ENCODE measurements around the gene GRAMD1C.

GRAMD1C gene

GRCh38 chr3:113979916-113980315, 141.3 kb downstream of the GRAMD1C start:
- Histone ChIP-seq H3K4me1 (ENCODE audit: control insufficient read depth, insufficient read depth, low read length) (no peaks in the 10 kb centered on the region), H3K36me3 (ENCODE audit: control insufficient read depth, insufficient read depth, low read length) (no peaks in the 10 kb centered on the region), H3K27me3 (ENCODE audit: control insufficient read depth, insufficient read depth, low read length, poor library complexity, severe bottlenecking) (no peaks in the 10 kb centered on the region), H3K4me3 (ENCODE audit: insufficient read depth, low read depth, low read length) (no peak overlapping the region), H3K9me3 (ENCODE audit: control insufficient read depth, low read length) (no peaks in the 10 kb centered on the region), H3K27ac (ENCODE audit: insufficient read depth, low read depth, low read length, poor library complexity, severe bottlenecking) (no peak overlapping the region)
- WGBS, 2 experiments, result 92 to 93% methylated on average over 1 of the region's 1 CpG

GRCh38 chr3:113981803-113982202, 143.2 kb downstream of the GRAMD1C start:
- H3K27ac ChIP-seq (ENCODE audit: insufficient read depth, low read depth, low read length, poor library complexity, severe bottlenecking), result no peak overlapping the region
- H3K9me3 ChIP-seq (ENCODE audit: control insufficient read depth, low read length), result no peaks in the 10 kb centered on the region
- no peaks in the 10 kb centered on the region for H3K27me3 ChIP-seq (ENCODE audit: control insufficient read depth, insufficient read depth, low read length, poor library complexity, severe bottlenecking)
- H3K36me3 ChIP-seq (ENCODE audit: control insufficient read depth, insufficient read depth, low read length), result no peaks in the 10 kb centered on the region
- H3K4me3 ChIP-seq (ENCODE audit: insufficient read depth, low read depth, low read length), result no peak overlapping the region
- H3K4me1 ChIP-seq (ENCODE audit: control insufficient read depth, insufficient read depth, low read length), result no peaks in the 10 kb centered on the region

GRCh38 chr3:113983544-113983943, 145.0 kb downstream of the GRAMD1C start:
- Histone ChIP-seq H3K4me3 (ENCODE audit: insufficient read depth, low read depth, low read length) (no peak overlapping the region), H3K27me3 (ENCODE audit: control insufficient read depth, insufficient read depth, low read length, poor library complexity, severe bottlenecking) (no peaks in the 10 kb centered on the region), H3K27ac (ENCODE audit: insufficient read depth, low read depth, low read length, poor library complexity, severe bottlenecking) (no peak overlapping the region), H3K4me1 (ENCODE audit: control insufficient read depth, insufficient read depth, low read length) (no peaks in the 10 kb centered on the region), H3K9me3 (ENCODE audit: control insufficient read depth, low read length) (no peaks in the 10 kb centered on the region), H3K36me3 (ENCODE audit: control insufficient read depth, insufficient read depth, low read length) (no peaks in the 10 kb centered on the region)
- 91 to 92% methylated on average over 1 to 2 of the region's 3 CpGs for WGBS, 2 experiments

GRCh38 chr3:113985541-113985940, 147.0 kb downstream of the GRAMD1C start:
- 84 to 89% methylated on average over 4 of the region's 4 CpGs for WGBS, 2 experiments
- H3K4me1 ChIP-seq (ENCODE audit: control insufficient read depth, insufficient read depth, low read length), result no peaks in the 10 kb centered on the region
- H3K4me3 ChIP-seq (ENCODE audit: insufficient read depth, low read depth, low read length), result no peak overlapping the region
- H3K27me3 ChIP-seq (ENCODE audit: control insufficient read depth, insufficient read depth, low read length, poor library complexity, severe bottlenecking), result no peaks in the 10 kb centered on the region
- H3K9me3 ChIP-seq (ENCODE audit: control insufficient read depth, low read length), result no peaks in the 10 kb centered on the region
- H3K27ac ChIP-seq (ENCODE audit: insufficient read depth, low read depth, low read length, poor library complexity, severe bottlenecking), result peak overlapping the region; percentile 51
- no peaks in the 10 kb centered on the region for H3K36me3 ChIP-seq (ENCODE audit: control insufficient read depth, insufficient read depth, low read length)

Data from ectodermal cell (in vitro differentiated cells).